ENCODE results near the gene RPA1.

- TF ChIP-seq, protein P1, sequence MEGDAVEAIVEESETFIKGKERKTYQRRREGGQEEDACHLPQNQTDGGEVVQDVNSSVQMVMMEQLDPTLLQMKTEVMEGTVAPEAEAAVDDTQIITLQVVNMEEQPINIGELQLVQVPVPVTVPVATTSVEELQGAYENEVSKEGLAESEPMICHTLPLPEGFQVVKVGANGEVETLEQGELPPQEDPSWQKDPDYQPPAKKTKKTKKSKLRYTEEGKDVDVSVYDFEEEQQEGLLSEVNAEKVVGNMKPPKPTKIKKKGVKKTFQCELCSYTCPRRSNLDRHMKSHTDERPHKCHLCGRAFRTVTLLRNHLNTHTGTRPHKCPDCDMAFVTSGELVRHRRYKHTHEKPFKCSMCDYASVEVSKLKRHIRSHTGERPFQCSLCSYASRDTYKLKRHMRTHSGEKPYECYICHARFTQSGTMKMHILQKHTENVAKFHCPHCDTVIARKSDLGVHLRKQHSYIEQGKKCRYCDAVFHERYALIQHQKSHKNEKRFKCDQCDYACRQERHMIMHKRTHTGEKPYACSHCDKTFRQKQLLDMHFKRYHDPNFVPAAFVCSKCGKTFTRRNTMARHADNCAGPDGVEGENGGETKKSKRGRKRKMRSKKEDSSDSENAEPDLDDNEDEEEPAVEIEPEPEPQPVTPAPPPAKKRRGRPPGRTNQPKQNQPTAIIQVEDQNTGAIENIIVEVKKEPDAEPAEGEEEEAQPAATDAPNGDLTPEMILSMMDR (IDR thresholded peaks at IDR 0.05; ENCODE audit: insufficient read depth, low read depth, low read length) = no peak
- no peak for TF ChIP-seq EZH2 (IDR thresholded peaks at IDR 0.05; ENCODE audit: insufficient read depth, low read length)
Observed at GRCh38 chr17:1807890-1808289, 21.9 kb upstream of the RPA1 start.

Measured in astrocyte (in vitro differentiated cells and primary cell).